IPS-18a (cell line): ENCODE data around the gene GTF2IRD1.

Source experiments
- H3K27ac ChIP-seq: one replicate; pipeline ENCODE4 v1.5.1; 2013; ENCODE audit warnings: low read length
- H3K27me3 ChIP-seq: one replicate; pipeline ENCODE4 v1.6.1; 2013; ENCODE audit warnings: mild to moderate bottlenecking, low read length; ENCODE audit not compliant: control insufficient read depth, insufficient read depth
- H3K36me3 ChIP-seq: one replicate; pipeline ENCODE4 v1.6.1; 2013; ENCODE audit warnings: low read depth, low read length; ENCODE audit not compliant: control insufficient read depth
- H3K4me1 ChIP-seq: one replicate; pipeline ENCODE4 v1.6.1; 2013; ENCODE audit warnings: low read depth, low read length; ENCODE audit not compliant: control insufficient read depth
- H3K4me3 ChIP-seq: one replicate; pipeline ENCODE4 v1.5.1; 2013; ENCODE audit warnings: low read length
- H3K9ac ChIP-seq: one replicate; pipeline ENCODE4 v1.6.1; 2013; ENCODE audit warnings: mild to moderate bottlenecking, low read length, moderate library complexity
- H3K9me3 ChIP-seq: one replicate; pipeline ENCODE4 v1.6.1; 2013; ENCODE audit warnings: low read depth, low read length; ENCODE audit not compliant: control insufficient read depth

The GTF2IRD1 gene

GRCh38 chr7:74582447-74583039, 128.8 kb downstream of the GTF2IRD1 start:
- H3K4me3 ChIP-seq: no peak overlapping the region
- no peaks in the 10 kb centered on the region for H3K36me3 ChIP-seq
- no peaks in the 10 kb centered on the region for H3K4me1 ChIP-seq
- no peak overlapping the region for H3K9ac ChIP-seq
- H3K9me3 ChIP-seq: no peaks in the 10 kb centered on the region
- H3K27ac ChIP-seq: no peak overlapping the region
- H3K27me3 ChIP-seq: no peaks in the 10 kb centered on the region

GRCh38 chr7:74583630-74584029, 129.9 kb downstream of the GTF2IRD1 start:
- Histone ChIP-seq H3K27ac (no peak overlapping the region), H3K27me3 (no peaks in the 10 kb centered on the region), H3K4me1 (no peaks in the 10 kb centered on the region), H3K36me3 (no peaks in the 10 kb centered on the region), H3K9me3 (no peaks in the 10 kb centered on the region), H3K4me3 (no peak overlapping the region), H3K9ac (no peak overlapping the region)

- Histone ChIP-seq H3K36me3 (no peaks in the 10 kb centered on the region), H3K4me3 (no peak overlapping the region), H3K27me3 (no peaks in the 10 kb centered on the region), H3K27ac (no peak overlapping the region), H3K9ac (no peak overlapping the region), H3K4me1 (no peaks in the 10 kb centered on the region), H3K9me3 (no peaks in the 10 kb centered on the region)
These were observed 130.7 kb downstream of the GTF2IRD1 start for GRCh38 chr7:74584160-74584954.

GRCh38 chr7:74585844-74586243, 132.1 kb downstream of the GTF2IRD1 start:
- H3K4me1 ChIP-seq: no peaks in the 10 kb centered on the region
- H3K9ac ChIP-seq: no peak overlapping the region
- no peaks in the 10 kb centered on the region for H3K27me3 ChIP-seq
- H3K9me3 ChIP-seq: no peaks in the 10 kb centered on the region
- H3K36me3 ChIP-seq: peaks cover 6% of the 10 kb centered on the region
- no peak overlapping the region for H3K4me3 ChIP-seq
- no peak overlapping the region for H3K27ac ChIP-seq

GRCh38 chr7:74586258-74587175, 132.8 kb downstream of the GTF2IRD1 start:
- no peaks in the 10 kb centered on the region for H3K9me3 ChIP-seq
- no peaks in the 10 kb centered on the region for H3K4me1 ChIP-seq
- H3K27me3 ChIP-seq: no peaks in the 10 kb centered on the region
- H3K36me3 ChIP-seq: peaks cover 7% of the 10 kb centered on the region
- H3K27ac ChIP-seq: no peak overlapping the region
- H3K9ac ChIP-seq: no peak overlapping the region
- no peak overlapping the region for H3K4me3 ChIP-seq

- H3K27me3 ChIP-seq: no peaks in the 10 kb centered on the region
- H3K9me3 ChIP-seq: no peaks in the 10 kb centered on the region
- no peak overlapping the region for H3K4me3 ChIP-seq
- H3K4me1 ChIP-seq: no peaks in the 10 kb centered on the region
- peaks cover 7% of the 10 kb centered on the region for H3K36me3 ChIP-seq
- H3K9ac ChIP-seq: no peak overlapping the region
- no peak overlapping the region for H3K27ac ChIP-seq
These were observed 133.9 kb downstream of the GTF2IRD1 start for GRCh38 chr7:74587435-74588126.

GRCh38 chr7:74590813-74591212, 137.1 kb downstream of the GTF2IRD1 start:
- H3K9me3 ChIP-seq: no peaks in the 10 kb centered on the region
- H3K4me1 ChIP-seq: no peaks in the 10 kb centered on the region
- no peak overlapping the region for H3K4me3 ChIP-seq
- H3K36me3 ChIP-seq: peaks cover 16% of the 10 kb centered on the region
- H3K27ac ChIP-seq: no peak overlapping the region
- H3K27me3 ChIP-seq: no peaks in the 10 kb centered on the region
- no peak overlapping the region for H3K9ac ChIP-seq

- Histone ChIP-seq H3K4me1 (no peaks in the 10 kb centered on the region), H3K4me3 (no peak overlapping the region), H3K27ac (no peak overlapping the region), H3K9ac (no peak overlapping the region), H3K9me3 (no peaks in the 10 kb centered on the region), H3K36me3 (peaks cover 47% of the 10 kb centered on the region), H3K27me3 (no peaks in the 10 kb centered on the region)
These were observed 144.9 kb downstream of the GTF2IRD1 start for GRCh38 chr7:74598558-74598957.

GRCh38 chr7:74599244-74599643, 145.5 kb downstream of the GTF2IRD1 start:
- Histone ChIP-seq H3K9ac (no peak overlapping the region), H3K4me3 (no peak overlapping the region), H3K9me3 (no peaks in the 10 kb centered on the region), H3K27ac (no peak overlapping the region), H3K36me3 (peaks cover 46% of the 10 kb centered on the region), H3K27me3 (no peaks in the 10 kb centered on the region), H3K4me1 (no peaks in the 10 kb centered on the region)

- Histone ChIP-seq H3K4me3 (no peak overlapping the region), H3K4me1 (no peaks in the 10 kb centered on the region), H3K27me3 (no peaks in the 10 kb centered on the region), H3K9ac (no peak overlapping the region), H3K36me3 (peaks cover 16% of the 10 kb centered on the region), H3K9me3 (no peaks in the 10 kb centered on the region), H3K27ac (no peak overlapping the region)
These were observed 150.8 kb downstream of the GTF2IRD1 start for GRCh38 chr7:74604326-74605020.
